Measurements from ENCODE around the gene SPOCK1.

Gene SPOCK1

DNA sequence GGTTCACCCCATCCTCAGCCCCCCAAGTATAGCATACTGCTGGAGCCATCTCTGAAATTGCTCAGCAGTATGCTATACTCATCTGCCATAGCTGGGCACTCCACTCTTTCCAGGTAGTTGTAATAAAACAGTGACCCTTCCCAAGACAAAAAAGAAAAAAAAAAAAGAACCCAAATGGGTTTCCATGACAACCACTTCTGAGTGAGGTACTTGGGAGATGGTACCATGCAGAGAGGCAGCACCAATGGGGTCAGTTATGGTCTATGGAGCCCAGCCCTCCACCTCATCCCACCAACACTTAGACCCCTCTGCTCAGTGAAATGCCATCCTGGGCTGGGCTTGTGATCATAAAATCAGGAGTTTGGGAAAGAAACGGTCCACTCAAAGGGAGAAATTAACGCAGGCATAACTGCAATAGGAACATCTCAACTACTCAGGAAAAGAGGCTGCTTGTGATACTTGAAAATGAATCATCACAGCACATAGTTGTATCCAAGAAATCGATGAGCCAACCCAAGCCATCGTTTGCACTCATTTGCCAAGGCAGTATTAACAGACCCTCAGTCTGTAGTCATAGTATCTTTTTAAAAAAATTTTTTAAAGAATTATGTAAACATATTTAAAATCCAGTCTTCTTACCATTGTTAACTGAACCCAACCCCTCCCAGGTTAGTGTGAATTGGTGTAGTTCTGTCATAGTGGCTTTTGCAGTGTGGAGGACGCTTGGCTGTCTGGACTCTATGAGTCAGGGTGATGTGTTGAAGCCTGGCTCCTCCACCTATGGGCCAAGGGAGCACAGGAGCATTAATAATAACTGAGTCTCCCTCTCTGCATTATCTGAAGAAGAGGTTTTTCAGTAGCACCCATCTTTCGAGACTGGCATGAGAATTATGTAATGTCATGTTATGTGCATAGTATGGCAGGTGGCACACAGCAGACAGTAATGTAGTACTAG is 402.7 kb downstream of the SPOCK1 start:
- no peak for DNase-seq

DNA sequence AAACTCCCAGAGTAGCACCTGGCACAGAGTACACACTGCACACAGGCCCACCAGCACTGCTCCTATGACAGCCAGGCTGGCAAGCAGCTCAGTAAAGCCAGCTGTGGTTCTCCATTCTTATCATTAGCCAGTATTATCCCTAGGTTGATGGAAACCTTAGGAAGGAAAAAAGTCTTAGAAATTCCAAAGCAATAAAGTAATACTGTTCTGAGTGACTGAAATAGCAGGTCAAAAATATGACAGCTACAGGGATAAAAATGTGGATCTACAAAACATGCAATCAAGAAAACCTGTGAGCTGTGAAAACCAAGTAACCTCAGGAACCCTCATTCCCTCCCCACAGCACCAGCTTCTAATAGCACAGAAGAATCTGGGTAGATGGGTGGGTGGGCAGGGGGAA is 403.5 kb downstream of the SPOCK1 start:
- DNase-seq: no peak

DNA sequence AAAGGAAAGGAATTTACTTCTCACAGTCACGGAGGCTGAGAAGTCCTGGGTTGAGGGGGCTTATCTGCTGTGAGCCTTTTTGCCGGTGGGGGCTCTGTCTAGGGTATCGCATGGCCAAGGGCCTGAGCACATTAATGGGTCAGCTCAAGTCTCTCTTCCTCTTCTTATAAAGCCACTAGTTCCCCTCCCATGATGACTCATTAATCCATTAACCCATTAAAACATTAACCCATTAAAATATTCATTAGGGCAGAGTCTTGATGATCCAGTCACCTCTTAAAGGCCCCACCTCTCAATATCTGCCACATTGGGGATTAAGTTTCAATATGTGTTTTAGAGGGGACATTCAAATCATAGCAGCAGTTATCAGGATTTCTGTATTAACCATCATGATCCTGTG is 406.3 kb downstream of the SPOCK1 start:
- no peak for DNase-seq

DNA sequence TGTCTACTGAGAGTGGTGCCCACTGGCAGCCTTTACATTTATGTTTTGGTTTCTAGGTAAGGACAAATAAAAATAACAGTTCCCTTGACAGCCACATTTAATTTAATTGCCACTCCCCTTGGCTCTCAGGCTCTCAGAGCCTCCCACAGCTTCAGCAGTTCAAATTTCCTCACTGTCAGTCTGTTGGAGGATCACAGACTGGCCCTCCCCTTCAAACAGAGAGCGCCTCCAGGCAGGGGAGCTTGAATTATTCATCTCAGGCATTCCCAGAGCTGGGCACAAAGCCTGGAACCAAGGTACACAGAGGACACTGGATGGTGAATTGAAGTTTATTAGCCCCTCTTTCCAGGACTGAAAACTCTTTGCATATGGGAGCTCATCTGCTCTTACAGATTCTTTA is 407.7 kb downstream of the SPOCK1 start:
- no peak for DNase-seq

DNA sequence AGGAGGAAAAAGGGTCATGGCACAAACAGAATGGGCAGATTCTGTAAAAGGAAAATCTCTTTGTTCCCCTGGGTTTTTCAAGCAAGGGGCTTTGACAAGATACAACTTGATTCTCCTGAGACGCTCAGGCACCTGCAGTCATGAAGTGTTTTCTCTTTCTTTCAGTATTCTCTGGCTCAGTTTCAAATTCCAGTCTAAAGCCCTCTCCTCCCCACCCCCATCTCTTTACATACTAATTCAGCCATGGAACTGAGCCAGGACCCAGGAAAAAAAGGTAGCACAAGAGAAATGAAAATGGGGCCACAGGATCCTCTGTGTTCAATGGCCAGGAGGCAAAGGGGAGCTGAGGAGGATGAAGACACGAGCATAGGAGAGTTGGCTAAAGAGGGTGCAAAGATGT is 408.4 kb downstream of the SPOCK1 start:
- DNase-seq: no peak

DNA sequence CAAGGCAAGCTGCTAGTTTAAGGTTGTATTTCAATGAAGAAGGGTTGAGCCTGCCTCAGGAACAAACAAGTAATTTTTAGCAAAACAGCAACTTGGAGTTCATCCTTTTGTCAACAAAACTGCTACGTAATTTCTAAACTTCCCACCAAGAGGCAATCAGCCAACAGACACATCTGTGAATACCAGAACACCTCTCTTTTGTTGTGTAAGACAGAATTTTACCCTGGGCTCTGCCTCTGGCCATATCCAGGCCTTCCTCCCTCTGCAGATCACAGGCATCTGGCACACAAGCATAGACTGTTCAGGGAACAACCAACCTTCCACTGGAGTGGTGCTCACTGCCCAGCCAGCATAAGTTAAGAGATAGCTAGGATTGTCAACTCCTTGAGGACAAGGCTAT is 409.0 kb downstream of the SPOCK1 start:
- DNase-seq: no peak

DNA sequence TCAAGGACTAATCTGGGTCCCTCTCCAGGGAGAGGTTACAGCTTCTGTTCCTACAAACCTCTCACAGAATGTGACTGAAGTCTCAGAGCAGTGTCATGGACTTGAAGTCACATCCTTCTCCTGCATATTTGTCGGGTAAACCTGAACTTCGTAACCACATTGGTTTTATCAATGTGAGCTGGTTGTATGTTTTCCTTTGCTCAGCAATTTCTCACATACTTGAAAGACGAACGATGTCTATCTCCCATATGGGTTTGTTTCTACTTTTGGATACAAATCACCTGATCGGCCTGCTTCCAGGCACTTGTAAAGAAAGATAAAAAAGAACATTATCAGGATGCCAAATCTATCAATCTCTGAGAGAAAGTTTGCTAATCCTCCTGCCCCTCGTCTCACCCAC is 411.0 kb downstream of the SPOCK1 start:
- no peak for DNase-seq

DNA sequence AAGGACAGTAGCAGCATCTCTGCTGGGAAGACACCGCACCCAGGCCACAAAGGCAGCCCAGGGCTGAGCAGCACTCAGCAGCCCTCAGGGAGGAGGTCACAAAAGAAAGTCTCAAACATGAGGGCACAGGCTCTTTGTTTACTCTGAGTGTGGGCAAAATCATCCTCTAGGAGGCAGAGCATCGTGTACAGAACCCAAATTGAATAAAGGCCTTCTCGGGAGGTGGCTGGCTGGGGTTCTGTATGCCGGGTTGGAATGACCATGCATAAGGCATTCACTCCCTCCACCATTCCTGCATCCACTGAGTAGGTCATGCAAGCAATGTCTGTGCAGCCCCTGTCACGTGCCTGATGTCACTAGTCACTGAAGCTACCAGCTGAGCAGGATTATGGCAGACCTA is 412.8 kb downstream of the SPOCK1 start:
- no peak for DNase-seq

DNA sequence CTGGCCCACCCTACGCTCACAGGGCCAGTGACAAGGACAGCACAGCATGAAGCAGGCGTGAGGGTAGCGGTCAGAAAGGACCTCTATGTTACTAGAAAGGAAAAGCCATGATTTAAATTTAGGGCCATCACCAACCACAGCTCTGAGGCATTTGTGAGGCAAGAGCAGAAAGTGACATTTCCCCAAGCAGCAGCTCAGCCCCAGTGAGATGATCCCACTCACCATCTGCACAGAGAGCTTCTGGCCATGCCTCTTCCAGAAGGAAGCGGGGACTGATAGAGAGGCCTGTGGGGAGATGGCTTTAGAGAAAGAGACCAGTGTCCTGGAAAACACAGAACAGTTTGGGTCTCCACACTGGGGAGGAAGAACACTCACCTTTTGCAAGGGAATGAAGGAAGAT is 413.9 kb downstream of the SPOCK1 start:
- no peak for DNase-seq

DNA sequence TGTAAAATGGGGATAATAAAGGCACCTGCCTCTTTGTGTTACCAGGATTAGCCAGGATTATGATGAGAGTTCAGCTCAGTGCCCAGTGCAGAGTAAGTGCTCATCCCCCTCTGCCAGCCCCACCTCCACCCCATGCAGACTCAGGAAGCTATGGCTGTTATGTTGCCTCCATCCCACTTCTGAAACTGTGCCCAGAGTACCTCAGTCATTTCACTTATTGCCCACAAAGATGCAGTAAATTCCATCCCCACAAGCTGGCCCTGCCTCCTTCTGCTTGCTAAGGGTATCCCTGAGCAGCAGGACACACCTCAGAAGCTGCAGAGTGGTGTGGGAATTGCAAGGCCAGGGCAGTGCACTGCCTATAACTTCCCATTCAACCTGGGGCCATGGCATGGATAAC is 415.1 kb downstream of the SPOCK1 start:
- no peak for DNase-seq

DNA sequence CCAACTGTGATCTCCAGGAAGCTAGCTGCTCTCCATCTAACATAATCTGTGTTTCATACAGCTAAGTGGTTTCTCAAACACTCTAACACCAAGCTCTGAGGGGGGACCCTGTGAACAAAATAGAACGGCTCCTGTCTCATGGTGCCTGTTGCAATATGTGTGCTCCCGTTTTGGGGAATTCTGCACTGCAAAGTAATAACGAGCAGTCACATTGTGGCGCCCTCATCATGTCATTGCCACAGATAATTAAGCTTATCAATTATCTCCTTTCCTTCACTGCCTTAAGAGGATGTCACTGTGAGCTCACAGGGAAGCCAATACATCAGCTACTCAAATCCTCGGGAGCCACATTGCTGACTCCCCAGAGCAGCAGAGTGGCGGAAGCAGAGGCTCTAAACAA is 416.2 kb downstream of the SPOCK1 start:
- no peak for DNase-seq

DNA sequence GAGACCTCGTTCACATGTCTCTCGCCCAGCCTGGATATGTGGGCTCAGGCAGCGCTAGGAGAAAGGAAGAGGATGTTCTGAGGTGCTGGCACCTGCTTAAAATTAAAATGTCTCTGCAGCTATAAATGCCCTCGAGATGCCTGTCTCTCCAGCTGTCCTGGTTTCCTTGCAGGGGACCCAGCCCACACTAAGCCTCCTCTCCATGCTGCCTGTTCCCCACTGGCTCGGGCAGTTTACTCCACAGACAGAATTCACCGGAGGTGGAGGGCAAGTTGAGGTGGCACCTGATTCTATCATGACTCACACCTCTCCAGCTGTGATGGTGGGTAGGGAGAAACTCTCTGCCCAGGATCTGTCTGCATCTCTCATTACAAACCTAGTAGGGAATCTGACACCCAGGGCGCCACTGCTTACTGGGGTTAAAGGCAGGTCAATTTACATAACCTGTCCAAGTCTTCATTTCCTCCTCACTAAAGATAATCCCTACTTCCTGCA is 420.9 kb downstream of the SPOCK1 start:
- DNase-seq: no peak

DNA sequence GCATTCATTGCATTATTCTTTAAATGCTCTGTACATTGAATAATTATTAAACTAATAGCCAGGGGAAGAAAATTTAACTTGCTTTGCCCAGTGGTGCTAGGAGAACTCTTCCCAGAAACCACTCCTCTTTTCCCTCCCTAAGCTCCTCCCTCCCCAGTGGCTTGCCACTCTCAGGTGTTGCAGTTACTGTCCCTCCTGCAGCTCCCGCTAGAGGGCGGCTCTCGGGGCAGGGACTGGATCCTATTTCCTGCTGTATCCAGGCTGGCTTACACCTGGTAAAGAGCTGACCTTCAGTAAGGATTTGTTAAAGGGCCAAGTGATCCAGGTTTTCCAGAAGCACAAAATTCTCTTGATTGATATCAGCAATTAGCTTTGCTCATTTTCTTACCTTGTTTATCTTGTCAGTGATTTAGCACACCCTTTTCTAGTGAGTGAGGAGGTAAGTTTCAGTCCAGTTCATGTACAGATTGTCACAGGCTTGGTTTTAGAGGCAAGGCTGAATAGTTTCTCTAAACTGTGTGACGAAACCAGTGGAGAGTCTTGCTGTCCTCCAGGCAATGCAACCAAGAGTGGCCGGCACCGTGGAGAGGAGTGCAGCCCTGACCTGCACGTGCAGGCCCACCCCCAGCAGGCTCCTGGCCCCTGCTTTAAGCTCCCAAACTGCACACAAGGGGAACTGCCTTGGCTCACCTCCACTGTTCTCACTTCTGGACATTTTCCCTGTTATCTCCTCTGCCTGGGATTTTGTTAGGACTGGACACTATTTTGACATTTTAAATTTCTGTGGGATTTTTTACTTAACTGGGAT is 423.8 kb downstream of the SPOCK1 start:
- no peak for DNase-seq

DNA sequence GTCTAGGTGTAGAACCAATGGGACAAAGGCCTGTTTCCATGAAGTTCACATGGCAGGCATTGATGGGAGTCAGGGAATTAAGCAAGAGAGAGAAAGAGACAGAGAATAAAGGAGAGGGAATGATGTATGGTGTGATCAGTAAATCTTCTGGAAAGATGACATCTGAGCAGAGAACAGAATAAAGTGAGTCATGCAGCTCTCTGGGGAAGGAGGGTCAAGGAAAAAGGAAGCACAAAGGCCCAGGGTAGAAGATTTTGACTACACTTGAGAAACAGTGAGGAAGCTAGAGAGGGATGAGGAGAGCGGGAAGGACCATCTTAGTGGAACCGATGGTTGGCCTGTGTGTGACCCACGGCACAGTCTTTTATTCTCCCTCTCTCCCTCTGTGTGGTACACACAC is 425.9 kb downstream of the SPOCK1 start:
- no peak for DNase-seq

DNA sequence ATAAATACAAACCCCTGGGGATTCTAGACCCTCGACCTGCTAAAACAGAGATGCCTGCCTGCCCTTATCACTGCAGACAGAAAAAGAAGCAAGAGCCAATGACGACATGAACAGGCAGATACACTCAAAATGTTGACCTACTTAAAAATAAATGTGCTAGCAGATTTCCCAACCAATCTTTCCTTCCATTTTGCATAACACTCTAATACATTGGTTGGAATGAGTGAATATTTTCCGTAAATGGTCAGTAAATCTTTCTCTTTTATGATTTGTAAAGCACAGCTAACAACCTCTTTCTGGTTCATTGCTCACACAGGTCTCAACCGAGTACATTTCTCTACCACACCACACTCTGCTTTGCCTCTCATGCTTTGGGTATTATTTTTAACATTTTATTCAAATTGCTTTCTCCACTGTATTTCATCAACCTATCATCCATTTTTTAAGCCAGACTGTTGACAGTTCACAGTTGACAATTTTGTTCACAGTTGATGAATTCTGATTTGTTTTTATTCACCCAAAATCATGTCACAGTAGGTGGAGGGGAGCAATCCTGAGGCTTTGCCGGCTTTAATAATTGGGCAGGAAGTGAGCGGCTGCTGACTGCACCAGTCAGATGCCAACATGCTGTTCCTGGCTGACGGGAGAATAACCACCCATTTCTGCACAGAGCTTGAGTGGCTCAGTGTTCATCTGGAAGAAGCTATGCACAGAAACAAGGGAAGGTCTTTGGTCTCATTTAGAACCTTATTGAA is 426.6 kb downstream of the SPOCK1 start:
- no peak for DNase-seq

DNA sequence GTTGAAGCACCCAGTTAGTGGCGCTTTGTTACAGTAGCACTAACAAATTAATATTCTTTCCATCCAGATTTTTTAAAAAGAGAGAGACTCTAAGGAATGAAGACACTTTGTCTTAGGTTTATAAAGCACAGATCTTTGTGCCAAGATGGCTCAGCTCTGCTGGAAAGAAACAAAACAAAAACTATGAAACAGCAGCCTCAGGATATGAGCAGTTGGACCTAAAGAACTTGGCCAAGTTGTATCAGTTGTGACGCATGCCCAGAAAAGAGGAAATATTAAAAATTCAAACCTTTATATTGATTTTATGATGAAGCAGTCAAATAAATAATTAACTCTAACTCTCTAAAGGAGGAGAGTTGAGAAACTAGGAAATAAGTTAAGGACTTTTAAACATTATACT is 427.2 kb downstream of the SPOCK1 start:
- no peak for DNase-seq

DNA sequence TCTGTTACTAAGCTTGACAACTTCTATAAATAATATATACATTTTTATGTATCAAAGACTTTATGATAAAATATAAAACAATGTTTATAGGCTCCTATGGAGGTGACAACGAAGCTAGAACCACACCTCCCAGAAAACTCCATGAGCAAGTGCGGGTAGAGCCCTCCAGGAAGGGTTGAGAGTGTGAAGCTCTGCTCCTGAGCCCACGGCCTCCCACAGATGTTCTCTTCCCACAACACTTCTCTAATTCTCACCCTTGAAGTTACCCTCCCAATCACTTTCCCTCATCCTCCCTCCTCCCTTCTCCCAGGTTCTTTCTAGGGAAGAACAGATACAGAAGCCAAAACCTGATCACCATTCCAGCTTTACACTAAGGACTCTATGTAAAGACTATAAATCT is 427.6 kb downstream of the SPOCK1 start:
- no peak for DNase-seq

DNA sequence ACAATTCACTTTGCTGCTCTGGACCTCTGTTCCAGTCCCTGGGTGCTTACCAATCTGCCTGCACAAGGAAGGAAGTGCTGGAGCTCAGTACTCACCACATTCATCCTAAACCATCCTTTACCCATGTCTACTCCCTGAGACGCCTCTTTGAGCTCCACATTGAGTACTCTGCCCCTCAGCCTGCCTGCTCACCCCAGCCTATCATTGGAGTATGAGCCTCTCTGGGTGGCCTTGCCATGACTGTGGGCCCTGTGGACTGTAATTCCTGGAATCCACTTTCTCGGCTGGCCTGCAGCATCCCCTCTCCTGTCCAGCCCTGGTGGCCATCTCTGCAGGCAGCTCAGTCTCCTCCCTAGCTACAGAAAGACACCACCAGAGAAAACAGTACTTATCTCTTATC is 428.6 kb downstream of the SPOCK1 start:
- no peak for DNase-seq

DNA sequence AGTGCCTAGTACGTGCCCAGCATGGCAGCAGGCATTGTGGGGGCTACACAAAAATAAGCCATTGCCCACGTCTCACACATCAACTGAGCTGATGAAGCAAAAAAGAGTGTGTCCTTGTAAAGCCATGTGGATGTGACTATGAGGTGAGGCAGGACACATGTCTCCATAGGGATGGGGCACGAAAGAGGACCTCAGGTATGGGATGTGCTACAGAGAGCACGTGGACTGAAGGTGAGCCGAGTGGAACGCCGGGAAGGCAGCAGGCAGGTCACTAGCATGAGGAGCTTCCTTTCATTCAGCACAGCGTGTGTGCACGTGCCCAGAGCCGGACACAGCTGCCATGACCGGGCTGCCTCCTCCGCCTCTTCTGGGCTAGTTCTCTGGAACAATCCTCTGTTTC is 429.8 kb downstream of the SPOCK1 start:
- no peak for DNase-seq

DNA sequence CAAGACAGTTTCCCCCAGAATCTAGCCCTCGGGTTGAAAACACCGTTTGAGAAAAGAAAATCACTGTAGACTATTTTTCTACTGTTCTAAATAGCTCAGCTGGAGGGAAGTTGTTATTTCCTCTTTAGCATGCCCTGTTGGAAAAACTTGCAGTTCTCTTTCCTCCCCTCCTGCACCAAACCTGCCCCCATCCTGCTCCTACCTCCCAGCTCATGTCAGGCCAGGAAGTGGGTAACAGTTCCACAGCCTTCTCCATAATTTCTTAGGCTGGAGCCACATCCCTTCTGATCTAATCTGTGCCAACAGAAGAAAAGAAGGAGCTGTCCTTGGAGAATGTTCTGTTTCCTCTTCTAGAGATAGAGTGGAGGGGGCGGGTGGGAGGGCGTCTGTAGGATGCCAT is 437.7 kb downstream of the SPOCK1 start:
- no peak for DNase-seq

DNA sequence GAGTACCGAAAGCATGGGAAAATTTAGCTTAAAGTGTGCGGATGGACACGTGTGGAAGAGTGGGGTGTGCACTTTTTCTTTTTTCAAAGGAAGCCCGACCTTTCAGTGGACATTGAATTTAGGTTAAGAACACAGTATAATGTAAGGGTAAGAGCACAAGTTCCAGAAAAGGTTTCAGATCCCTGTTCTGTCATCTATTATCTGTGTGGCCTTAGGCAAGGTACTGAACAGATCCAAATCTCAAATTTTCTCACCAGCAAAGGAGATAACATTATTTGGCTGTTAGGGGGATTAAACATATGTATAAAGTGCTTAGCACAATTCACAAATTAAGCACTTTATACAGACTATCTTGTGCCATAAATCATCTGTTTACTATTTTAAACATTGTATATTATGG is 441.0 kb downstream of the SPOCK1 start:
- DNase-seq: no peak

DNA sequence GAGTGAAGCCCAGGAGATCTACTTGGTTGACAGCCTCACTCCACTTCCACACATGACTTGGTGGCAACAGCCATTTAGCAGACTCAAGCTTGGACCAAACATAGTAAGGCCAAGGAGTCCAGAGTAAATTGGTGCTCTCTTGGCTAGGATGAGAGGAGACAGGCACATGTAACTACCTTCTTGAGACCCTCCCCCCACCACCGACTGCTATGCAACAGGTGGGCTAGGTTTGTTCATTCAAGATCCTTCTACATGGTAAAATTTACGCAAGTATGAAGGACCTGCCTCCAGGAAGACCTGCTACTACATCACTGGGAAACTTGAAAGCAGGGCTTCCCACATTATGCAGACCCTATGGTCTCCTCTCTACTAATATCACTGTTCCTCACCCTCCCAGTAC is 442.4 kb downstream of the SPOCK1 start:
- no peak for DNase-seq

DNA sequence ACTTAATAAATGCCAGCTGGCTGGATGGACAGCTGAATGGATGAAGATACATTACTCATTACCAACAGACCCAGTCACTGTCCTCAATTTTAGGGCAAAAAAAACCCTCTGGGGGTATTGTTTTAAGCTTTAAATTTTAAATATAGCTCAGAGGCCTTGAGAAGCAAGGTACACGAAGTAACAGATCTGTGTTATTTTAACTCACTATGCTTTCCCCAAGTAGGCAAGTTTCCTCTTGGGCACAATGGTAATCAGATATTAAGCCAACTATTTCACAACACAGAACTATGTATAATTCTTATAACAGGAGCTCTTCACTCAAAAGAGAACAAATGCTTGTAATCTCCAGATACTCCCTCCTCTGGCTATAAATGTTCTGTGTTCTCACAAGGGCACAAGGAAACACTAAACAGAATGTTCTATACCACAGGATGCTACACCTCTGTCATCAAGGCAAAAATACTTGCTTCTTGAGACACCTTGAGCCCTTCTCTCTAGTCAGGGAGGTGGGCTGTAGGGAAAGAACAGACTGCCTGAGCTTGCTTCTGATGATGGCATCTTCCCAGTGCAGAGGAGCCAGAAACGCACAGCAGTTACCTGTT is 443.8 kb downstream of the SPOCK1 start:
- no peak for DNase-seq

Measured in activated T-cell treated with anti-CD3 and anti-CD28 coated beads for 4 hours (primary cell).